ENCODE data around the gene LUZP2.

GRCh38 chr11:24794064-24794463 lies 297.2 kb downstream of the LUZP2 start:
- TF ChIP-seq CTCF (IDR thresholded peaks at IDR 0.05), result no peak
- no peak for TF ChIP-seq POLR2A (IDR thresholded peaks at IDR 0.05)

Measured in adrenal gland (tissue), 5 donors.